Measurements from ENCODE around the gene BCAR3.
"Not testable (repeated sequence)": the region's sequence is repeated elsewhere in the genome, so short reads cannot be mapped to it uniquely, and the experiment has no call there.

Gene BCAR3

GRCh38 chr1:93656491-93656890 lies 25.1 kb downstream of the BCAR3 start:
- no peak for DNase-seq
- in situ Hi-C loops (cut with HindIII; ENCODE audit: low pct_ligation_motif_present, low pct_unique_long_range_greater_than_20kb, low sequenced_read_pairs) = no loop called here

GRCh38 chr1:93653656-93654055 lies 28.0 kb downstream of the BCAR3 start:
- in situ Hi-C loops (cut with HindIII; ENCODE audit: low pct_ligation_motif_present, low pct_unique_long_range_greater_than_20kb, low sequenced_read_pairs) = no loop called here
- no peak for DNase-seq

GRCh38 chr1:93652323-93652949 lies 29.2 kb downstream of the BCAR3 start:
- no peak for DNase-seq
- in situ Hi-C loops (cut with HindIII; ENCODE audit: low pct_ligation_motif_present, low pct_unique_long_range_greater_than_20kb, low sequenced_read_pairs) = no loop called here

GRCh38 chr1:93651695-93652094 lies 29.9 kb downstream of the BCAR3 start:
- DNase-seq = no peak
- in situ Hi-C loops (cut with HindIII; ENCODE audit: low pct_ligation_motif_present, low pct_unique_long_range_greater_than_20kb, low sequenced_read_pairs) = no loop called here

GRCh38 chr1:93650159-93650558 lies 31.5 kb downstream of the BCAR3 start:
- DNase-seq; in situ Hi-C loops (cut with HindIII; ENCODE audit: low pct_ligation_motif_present, low pct_unique_long_range_greater_than_20kb, low sequenced_read_pairs): not testable (repeated sequence)

GRCh38 chr1:93649231-93649630 lies 32.4 kb downstream of the BCAR3 start:
- DNase-seq = no peak
- in situ Hi-C loops (cut with HindIII; ENCODE audit: low pct_ligation_motif_present, low pct_unique_long_range_greater_than_20kb, low sequenced_read_pairs) = no loop called here

GRCh38 chr1:93648656-93649055 lies 33.0 kb downstream of the BCAR3 start:
- no peak for DNase-seq
- in situ Hi-C loops (cut with HindIII; ENCODE audit: low pct_ligation_motif_present, low pct_unique_long_range_greater_than_20kb, low sequenced_read_pairs) = no loop called here

GRCh38 chr1:93641527-93641926 lies 40.1 kb downstream of the BCAR3 start:
- no peak for DNase-seq
- in situ Hi-C loops (cut with HindIII; ENCODE audit: low pct_ligation_motif_present, low pct_unique_long_range_greater_than_20kb, low sequenced_read_pairs) = no loop called here

GRCh38 chr1:93640656-93641440 lies 40.8 kb downstream of the BCAR3 start:
- no peak for DNase-seq
- in situ Hi-C loops (cut with HindIII; ENCODE audit: low pct_ligation_motif_present, low pct_unique_long_range_greater_than_20kb, low sequenced_read_pairs) = no loop called here

GRCh38 chr1:93638981-93639380 lies 42.7 kb downstream of the BCAR3 start:
- in situ Hi-C loops (cut with HindIII; ENCODE audit: low pct_ligation_motif_present, low pct_unique_long_range_greater_than_20kb, low sequenced_read_pairs) = no loop called here
- no peak for DNase-seq

- in situ Hi-C loops (cut with HindIII; ENCODE audit: low pct_ligation_motif_present, low pct_unique_long_range_greater_than_20kb, low sequenced_read_pairs) = no loop called here
- no peak for DNase-seq
Measured at GRCh38 chr1:93638307-93638847, 43.3 kb downstream of the BCAR3 start.

GRCh38 chr1:93636712-93637111 lies 44.9 kb downstream of the BCAR3 start:
- DNase-seq = no peak
- in situ Hi-C loops (cut with HindIII; ENCODE audit: low pct_ligation_motif_present, low pct_unique_long_range_greater_than_20kb, low sequenced_read_pairs) = no loop called here

GRCh38 chr1:93635614-93636543 lies 45.8 kb downstream of the BCAR3 start:
- DNase-seq = no peak
- in situ Hi-C loops (cut with HindIII; ENCODE audit: low pct_ligation_motif_present, low pct_unique_long_range_greater_than_20kb, low sequenced_read_pairs) = no loop called here

- DNase-seq = no peak
- in situ Hi-C loops (cut with HindIII; ENCODE audit: low pct_ligation_motif_present, low pct_unique_long_range_greater_than_20kb, low sequenced_read_pairs) = no loop called here
Measured at GRCh38 chr1:93633313-93633712, 48.3 kb downstream of the BCAR3 start.

- in situ Hi-C loops (cut with HindIII; ENCODE audit: low pct_ligation_motif_present, low pct_unique_long_range_greater_than_20kb, low sequenced_read_pairs) = no loop called here
- DNase-seq = no peak
Measured at GRCh38 chr1:93631626-93632365, 49.8 kb downstream of the BCAR3 start.

- in situ Hi-C loops (cut with HindIII; ENCODE audit: low pct_ligation_motif_present, low pct_unique_long_range_greater_than_20kb, low sequenced_read_pairs) = no loop called here
- DNase-seq = no peak
Measured at GRCh38 chr1:93630168-93630567, 51.5 kb downstream of the BCAR3 start.

GRCh38 chr1:93629101-93630059 lies 52.3 kb downstream of the BCAR3 start:
- peak; percentile 69 for DNase-seq
- in situ Hi-C loops (cut with HindIII; ENCODE audit: low pct_ligation_motif_present, low pct_unique_long_range_greater_than_20kb, low sequenced_read_pairs) = no loop called here

All from ACHN (cell line).